NT2/D1 (cell line): Measurements from ENCODE around the gene SUCLG2.

Experiments used
- DNase-seq: peaks from one replicate; pipeline ENCODE4 v3.0.0-alpha.2; 2011; ENCODE audit warnings: low read depth, low spot score
- H3K27me3 ChIP-seq: 2 replicates; pipeline ENCODE4 v1.6.0; 2011; ENCODE audit warnings: mild to moderate bottlenecking; ENCODE audit not compliant: insufficient read length, insufficient read depth
- H3K36me3 ChIP-seq: 2 replicates; pipeline ENCODE4 v1.6.1; 2011; ENCODE audit warnings: mild to moderate bottlenecking, low read length, mixed read lengths; ENCODE audit not compliant: insufficient read depth, insufficient read length
- H3K4me1 ChIP-seq: 2 replicates; pipeline ENCODE4 v1.5.1; 2011; ENCODE audit not compliant: insufficient read depth, insufficient read length
- H3K4me3 ChIP-seq: 2 replicates; pipeline ENCODE4 v1.5.1; 2011; ENCODE audit warnings: low read depth; ENCODE audit not compliant: insufficient read length
- H3K9ac ChIP-seq: 2 replicates; pipeline ENCODE4 v1.6.0; 2011; ENCODE audit warnings: low read depth; ENCODE audit not compliant: insufficient read length
- H3K9me3 ChIP-seq: 2 replicates; pipeline ENCODE4 v1.5.1; 2011; ENCODE audit warnings: mild to moderate bottlenecking, low read length; ENCODE audit not compliant: insufficient read depth
- SUZ12 ChIP-seq: IDR thresholded peaks from 2 replicates; pipeline ENCODE4 v1.6.1; 2011; ENCODE audit not compliant: insufficient read length, insufficient read depth; ENCODE audit errors: extremely low read depth
- YY1 ChIP-seq: IDR thresholded peaks from 2 replicates; pipeline ENCODE4 v1.6.1; 2011; ENCODE audit not compliant: insufficient read length, insufficient read depth
- ZNF274 ChIP-seq: IDR thresholded peaks from 2 replicates; pipeline ENCODE4 v1.6.1; 2011; ENCODE audit warnings: mild to moderate bottlenecking, low read depth, low read length

The SUCLG2 gene

GRCh38 chr3:67624078-67624477 lies 30.3 kb downstream of the SUCLG2 start:
- Histone ChIP-seq H3K4me3 (no peak overlapping the region), H3K9ac (no peak overlapping the region), H3K4me1 (no peaks in the 10 kb centered on the region), H3K36me3 (peaks cover 12% of the 10 kb centered on the region), H3K9me3 (no peaks in the 10 kb centered on the region), H3K27me3 (no peaks in the 10 kb centered on the region)
- TF ChIP-seq SUZ12 = no peak
- no peak for TF ChIP-seq ZNF274
- TF ChIP-seq YY1 = no peak
- no peak for DNase-seq

- no peak overlapping the region for H3K9ac ChIP-seq
- no peak overlapping the region for H3K4me3 ChIP-seq
- no peaks in the 10 kb centered on the region for H3K9me3 ChIP-seq
- DNase-seq = no peak
- H3K36me3 ChIP-seq = peaks cover 8% of the 10 kb centered on the region
- TF ChIP-seq YY1 = no peak
- TF ChIP-seq SUZ12 = no peak
- no peak for TF ChIP-seq ZNF274
- H3K4me1 ChIP-seq = no peaks in the 10 kb centered on the region
- no peaks in the 10 kb centered on the region for H3K27me3 ChIP-seq
These were observed 31.8 kb downstream of the SUCLG2 start for GRCh38 chr3:67622652-67623051.

- no peaks in the 10 kb centered on the region for H3K27me3 ChIP-seq
- no peaks in the 10 kb centered on the region for H3K9me3 ChIP-seq
- no peaks in the 10 kb centered on the region for H3K4me1 ChIP-seq
- no peak overlapping the region for H3K4me3 ChIP-seq
- peaks cover 14% of the 10 kb centered on the region for H3K36me3 ChIP-seq
- H3K9ac ChIP-seq = no peak overlapping the region
- TF ChIP-seq YY1 (no peak), SUZ12 (no peak), ZNF274 (no peak)
- DNase-seq = no peak
These were observed 33.5 kb downstream of the SUCLG2 start for GRCh38 chr3:67620869-67621268.

GRCh38 chr3:67619991-67620390 lies 34.4 kb downstream of the SUCLG2 start:
- TF ChIP-seq SUZ12 (no peak), YY1 (no peak), ZNF274 (no peak)
- no peaks in the 10 kb centered on the region for H3K9me3 ChIP-seq
- no peaks in the 10 kb centered on the region for H3K27me3 ChIP-seq
- H3K9ac ChIP-seq = no peak overlapping the region
- no peak overlapping the region for H3K4me3 ChIP-seq
- no peak for DNase-seq
- H3K4me1 ChIP-seq = no peaks in the 10 kb centered on the region
- H3K36me3 ChIP-seq = peaks cover 14% of the 10 kb centered on the region

GRCh38 chr3:67617518-67617917 lies 36.9 kb downstream of the SUCLG2 start:
- Histone ChIP-seq H3K36me3 (peaks cover 9% of the 10 kb centered on the region), H3K4me1 (no peaks in the 10 kb centered on the region), H3K9ac (no peak overlapping the region), H3K4me3 (no peak overlapping the region), H3K9me3 (no peaks in the 10 kb centered on the region), H3K27me3 (no peaks in the 10 kb centered on the region)
- DNase-seq = no peak
- TF ChIP-seq YY1 = no peak
- TF ChIP-seq SUZ12 = no peak
- no peak for TF ChIP-seq ZNF274

- DNase-seq = no peak
- TF ChIP-seq SUZ12 = no peak
- H3K9ac ChIP-seq = no peak overlapping the region
- H3K27me3 ChIP-seq = no peaks in the 10 kb centered on the region
- no peak overlapping the region for H3K4me3 ChIP-seq
- no peaks in the 10 kb centered on the region for H3K4me1 ChIP-seq
- peaks cover 9% of the 10 kb centered on the region for H3K36me3 ChIP-seq
- no peaks in the 10 kb centered on the region for H3K9me3 ChIP-seq
These were observed 38.4 kb downstream of the SUCLG2 start for GRCh38 chr3:67616046-67616445.

GRCh38 chr3:67614195-67614594 lies 40.2 kb downstream of the SUCLG2 start:
- H3K4me1 ChIP-seq = no peaks in the 10 kb centered on the region

GRCh38 chr3:67610458-67610857 lies 44.0 kb downstream of the SUCLG2 start:
- Histone ChIP-seq H3K9ac (no peak overlapping the region), H3K4me1 (no peaks in the 10 kb centered on the region), H3K4me3 (no peak overlapping the region), H3K27me3 (no peaks in the 10 kb centered on the region), H3K36me3 (peaks cover 21% of the 10 kb centered on the region), H3K9me3 (no peaks in the 10 kb centered on the region)
- TF ChIP-seq SUZ12 = no peak
- no peak for TF ChIP-seq ZNF274
- no peak for TF ChIP-seq YY1
- DNase-seq = no peak

More at GRCh38 chr3:67614195-67614594, 40.2 kb downstream of the SUCLG2 start:
- Histone ChIP-seq H3K9me3 (no peaks in the 10 kb centered on the region), H3K9ac (no peak overlapping the region), H3K36me3 (peaks cover 9% of the 10 kb centered on the region), H3K4me3 (no peak overlapping the region), H3K27me3 (no peaks in the 10 kb centered on the region)
- TF ChIP-seq ZNF274 = no peak
- TF ChIP-seq YY1 = no peak
- no peak for TF ChIP-seq SUZ12
- peak; percentile 11 for DNase-seq
